ENCODE data around the gene BCL2L12.
"Not testable (repeated sequence)": the region's sequence is repeated elsewhere in the genome, so short reads cannot be mapped to it uniquely, and the experiment has no call there.

The BCL2L12 gene

GRCh38 chr19:49665351-49666119, at the start of gene BCL2L12, which contains the start of gene IRF3:
Gene BCL2L12 (plus strand): TSS chr19:49665933. CDS start chr19:49666693, 760 bp downstream.
Gene IRF3 (minus strand): TSS chr19:49665857. CDS start chr19:49664838, 1,019 bp downstream.
- peak; percentile 98 to 99 for DNase-seq (ENCODE audit: low read depth in 1 of 2, low spot score in 1 of 2)

GRCh38 chr19:49616532-49616931, 49.2 kb upstream of the BCL2L12 start:
- DNase-seq (ENCODE audit: low read depth in 1 of 2, low spot score in 1 of 2): no peak

- DNase-seq (ENCODE audit: low read depth in 1 of 2, low spot score in 1 of 2): no peak
Observed at GRCh38 chr19:49616945-49617344, 48.8 kb upstream of the BCL2L12 start.

GRCh38 chr19:49617860-49618259, 47.9 kb upstream of the BCL2L12 start:
- DNase-seq (ENCODE audit: low read depth in 1 of 2, low spot score in 1 of 2): not testable (repeated sequence)

GRCh38 chr19:49624967-49625910, 40.5 kb upstream of the BCL2L12 start:
- no peak for DNase-seq (ENCODE audit: low read depth in 1 of 2, low spot score in 1 of 2)

- DNase-seq (ENCODE audit: low read depth in 1 of 2, low spot score in 1 of 2): no peak
Observed at GRCh38 chr19:49626226-49626625, 39.5 kb upstream of the BCL2L12 start.

GRCh38 chr19:49629659-49630058, 36.1 kb upstream of the BCL2L12 start:
- no peak for DNase-seq (ENCODE audit: low read depth in 1 of 2, low spot score in 1 of 2)

- no peak for DNase-seq (ENCODE audit: low read depth in 1 of 2, low spot score in 1 of 2)
Observed at GRCh38 chr19:49631014-49631588, 34.6 kb upstream of the BCL2L12 start.

GRCh38 chr19:49631610-49632192, 34.0 kb upstream of the BCL2L12 start:
- no peak for DNase-seq (ENCODE audit: low read depth in 1 of 2, low spot score in 1 of 2)

GRCh38 chr19:49632576-49632975, 33.2 kb upstream of the BCL2L12 start:
- no peak for DNase-seq (ENCODE audit: low read depth in 1 of 2, low spot score in 1 of 2)

GRCh38 chr19:49633273-49633672, 32.5 kb upstream of the BCL2L12 start:
- DNase-seq (ENCODE audit: low read depth in 1 of 2, low spot score in 1 of 2): not testable (repeated sequence)

GRCh38 chr19:49635530-49636232, 30.1 kb upstream of the BCL2L12 start:
- DNase-seq (ENCODE audit: low read depth in 1 of 2, low spot score in 1 of 2): no peak

- DNase-seq (ENCODE audit: low read depth in 1 of 2, low spot score in 1 of 2): no peak
Observed at GRCh38 chr19:49636233-49636932, 29.4 kb upstream of the BCL2L12 start.

GRCh38 chr19:49637821-49638738, 27.7 kb upstream of the BCL2L12 start:
- DNase-seq (ENCODE audit: low read depth in 1 of 2, low spot score in 1 of 2): no peak

- DNase-seq (ENCODE audit: low read depth in 1 of 2, low spot score in 1 of 2): no peak
Observed at GRCh38 chr19:49639401-49640112, 26.2 kb upstream of the BCL2L12 start.

- peak; percentile 98 to 100 for DNase-seq (ENCODE audit: low read depth in 1 of 2, low spot score in 1 of 2)
Observed at GRCh38 chr19:49640113-49640898, 25.4 kb upstream of the BCL2L12 start, which contains the start of gene RRAS. Gene RRAS (minus strand): TSS chr19:49640143. CDS start chr19:49640098, 45 bp downstream.
